Esophagus muscularis mucosa (tissue), 4 donors: ENCODE measurements around the gene TFAP2A. TPM values are rescaled to one million over a fixed set of nuclear protein-coding genes. Genes with fewer than 3 reads are reported as not detected.

Experiments
- DNase-seq: peaks from one replicate; pipeline ENCODE4 v3.0.0-alpha.2; 2017; ENCODE audit errors: extremely low spot score
- H3K27ac ChIP-seq, 4 donors: fragments of 200-600 bp; sonication (generic); replicated peaks in 1 of 4; 1 replicate in 3 of 4; 2 replicates in 1 of 4; pipeline ENCODE4 v1.5.1; 2016 to 2019; ENCODE audit warnings: mild to moderate bottlenecking in 1 of 4
- H3K27me3 ChIP-seq, 4 donors: fragments of 200-600 bp; sonication (generic); one replicate each; pipeline versions ENCODE4 v1.5.1 to v1.6.0; 2016 to 2019
- H3K36me3 ChIP-seq, 4 donors: fragments of 200-600 bp; sonication (generic); one replicate each; pipeline ENCODE4 v1.5.1; 2016 to 2019
- H3K4me1 ChIP-seq, 4 donors: fragments of 200-600 bp; sonication (generic); one replicate each; pipeline ENCODE4 v1.5.1; 2016 to 2019
- H3K4me3 ChIP-seq, 4 donors: fragments of 200-600 bp; sonication (generic); 1 replicate in 2 of 4; 2 replicates in 2 of 4; pipeline ENCODE4 v1.5.1; 2016 to 2019; ENCODE audit warnings: mild to moderate bottlenecking in 4 of 4, moderate library complexity in 1 of 4
- H3K9me3 ChIP-seq, 4 donors: fragments of 200-600 bp; sonication (generic); 1 replicate in 3 of 4; 2 replicates in 1 of 4; pipeline ENCODE4 v1.5.1; 2016 to 2019
- EP300 ChIP-seq: sonication (generic); formaldehyde crosslinking; IDR thresholded peaks from one replicate; pipeline ENCODE4 v1.6.1; 2017; ENCODE audit warnings: antibody characterized with exemption
- POLR2A ChIP-seq: fragments of 450-650 bp; IDR thresholded peaks from one replicate; pipeline ENCODE4 v1.6.1; 2017; ENCODE audit warnings: antibody characterized with exemption, moderate library complexity, mild to moderate bottlenecking, low read depth
- POLR2AphosphoS5 ChIP-seq, 2 donors: sonication (generic); formaldehyde crosslinking; IDR thresholded peaks; one replicate each; pipeline ENCODE4 v1.6.1; 2017; ENCODE audit warnings: antibody characterized with exemption in 2 of 2
- WGBS: methylation state at CpG from one replicate; pipeline ENCODE4 v1.1.5; 2018; 5-methylcytosine and 5-hydroxymethylcytosine counted together
- intact Hi-C: fragments of 100-400 bp; cut with DNase I; formaldehyde crosslinking; loops from one replicate; pipeline ENCODE4 v1.15.1; 2023
- total RNA-seq, 4 donors: library from RNA; depleted of rRNA; stranded (reverse); fragments of >200 nt; gene quantifications; one replicate each; pipeline versions ENCODE4 v1.1.0 to v1.2.1, GENCODE V29; 2016
- TF ChIP-seq, protein P1 (sequence below), 3 experiments: fragments of 200-600 bp in 2 of 3; fragments of 450-650 bp in 1 of 3; sonication (generic) in 2 of 3; IDR thresholded peaks; one replicate each; pipeline ENCODE4 v1.5.1; 2017 to 2019; ENCODE audit warnings: antibody characterized with exemption in 3 of 3, mild to moderate bottlenecking in 2 of 3, moderate library complexity in 1 of 3

The TFAP2A gene
- total RNA-seq, 4 donors from 2014 or later, result 0.69 to 3.0 (median 1.3) TPM

DNA sequence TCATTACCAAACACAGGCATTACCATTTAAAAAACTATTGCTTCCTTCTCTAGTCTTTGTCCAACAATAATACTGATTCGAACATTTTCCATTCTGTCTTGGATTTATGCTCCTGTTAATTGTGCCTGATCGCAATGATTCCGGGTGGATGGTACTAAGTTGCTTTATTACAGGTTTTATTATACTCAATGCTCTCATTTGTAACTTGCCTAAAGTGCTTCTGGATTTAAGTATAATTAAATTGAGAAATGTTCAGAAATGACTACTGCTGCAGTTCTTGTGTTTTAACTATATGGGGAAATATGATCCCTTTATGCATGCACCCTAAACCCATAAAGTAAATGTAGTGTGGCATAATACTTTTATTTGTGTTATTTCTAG lies 7.2 kb downstream of the TFAP2A start:
- DNase-seq, result no peak
- Histone ChIP-seq H3K27me3 (peaks cover 7 to 62% (median 42%) of the 10 kb centered on the region in 4 donors), H3K36me3 (no peaks in the 10 kb centered on the region), H3K9me3 (peaks cover 0 to 4% (median 0%) of the 10 kb centered on the region in 4 donors), H3K27ac (no peak overlapping the region), H3K4me1 (peaks cover 18 to 46% (median 39%) of the 10 kb centered on the region in 4 donors), H3K4me3 (no peak overlapping the region)
- intact Hi-C loops, result loop anchor here (10.0 kb wide), 1 partner anchor 1127 kb away; the partner anchor contains the start of gene TMEM170B
- WGBS, result 15% methylated on average over 3 of the region's 3 CpGs
- TF ChIP-seq POLR2A (no peak), EP300 (no peak), POLR2AphosphoS5 (IDR thresholded peaks at IDR 0.05) (no peak)
- TF ChIP-seq, protein P1, sequence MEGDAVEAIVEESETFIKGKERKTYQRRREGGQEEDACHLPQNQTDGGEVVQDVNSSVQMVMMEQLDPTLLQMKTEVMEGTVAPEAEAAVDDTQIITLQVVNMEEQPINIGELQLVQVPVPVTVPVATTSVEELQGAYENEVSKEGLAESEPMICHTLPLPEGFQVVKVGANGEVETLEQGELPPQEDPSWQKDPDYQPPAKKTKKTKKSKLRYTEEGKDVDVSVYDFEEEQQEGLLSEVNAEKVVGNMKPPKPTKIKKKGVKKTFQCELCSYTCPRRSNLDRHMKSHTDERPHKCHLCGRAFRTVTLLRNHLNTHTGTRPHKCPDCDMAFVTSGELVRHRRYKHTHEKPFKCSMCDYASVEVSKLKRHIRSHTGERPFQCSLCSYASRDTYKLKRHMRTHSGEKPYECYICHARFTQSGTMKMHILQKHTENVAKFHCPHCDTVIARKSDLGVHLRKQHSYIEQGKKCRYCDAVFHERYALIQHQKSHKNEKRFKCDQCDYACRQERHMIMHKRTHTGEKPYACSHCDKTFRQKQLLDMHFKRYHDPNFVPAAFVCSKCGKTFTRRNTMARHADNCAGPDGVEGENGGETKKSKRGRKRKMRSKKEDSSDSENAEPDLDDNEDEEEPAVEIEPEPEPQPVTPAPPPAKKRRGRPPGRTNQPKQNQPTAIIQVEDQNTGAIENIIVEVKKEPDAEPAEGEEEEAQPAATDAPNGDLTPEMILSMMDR (IDR thresholded peaks at IDR 0.05), result no peak

- DNase-seq, result no peak
- Histone ChIP-seq H3K4me1 (peaks cover 16 to 41% (median 38%) of the 10 kb centered on the region in 4 donors), H3K9me3 (peaks cover 0 to 4% (median 0%) of the 10 kb centered on the region in 4 donors), H3K4me3 (no peak overlapping the region), H3K27me3 (peaks cover 7 to 59% (median 41%) of the 10 kb centered on the region in 4 donors), H3K27ac (no peak overlapping the region), H3K36me3 (no peaks in the 10 kb centered on the region)
- TF ChIP-seq POLR2AphosphoS5 (IDR thresholded peaks at IDR 0.05) (no peak), EP300 (no peak), POLR2A (no peak)
- TF ChIP-seq, protein P1 (IDR thresholded peaks at IDR 0.05), result no peak
- WGBS, result 22% methylated on average over 7 of the region's 7 CpGs
- intact Hi-C loops, result loop anchor here (10.0 kb wide), 1 partner anchor 1128 kb away; the partner anchor contains the start of gene TMEM170B
These were observed 7.7 kb downstream of the TFAP2A start for GRCh38 chr6:10407018-10407673.

GRCh38 chr6:10406556-10406955 lies 8.3 kb downstream of the TFAP2A start:
- no peak for DNase-seq
- H3K27me3 ChIP-seq, result peaks cover 7 to 59% (median 40%) of the 10 kb centered on the region in 4 donors
- no peak overlapping the region for H3K27ac ChIP-seq
- H3K9me3 ChIP-seq, result peaks cover 0 to 4% (median 0%) of the 10 kb centered on the region in 4 donors
- H3K4me1 ChIP-seq, result peaks cover 13 to 35% (median 33%) of the 10 kb centered on the region in 4 donors
- H3K4me3 ChIP-seq, result no peak overlapping the region
- intact Hi-C loops, result loop anchor here (10.0 kb wide), 1 partner anchor 1128 kb away; the partner anchor contains the start of gene TMEM170B
- no peak for TF ChIP-seq POLR2A
- TF ChIP-seq, protein P1 (IDR thresholded peaks at IDR 0.05), result no peak
- TF ChIP-seq EP300, result no peak
- no peak for TF ChIP-seq POLR2AphosphoS5 (IDR thresholded peaks at IDR 0.05)
- whole genome bisulfite sequencing, result 48% methylated on average over 1 of the region's 1 CpG
- no peaks in the 10 kb centered on the region for H3K36me3 ChIP-seq

GRCh38 chr6:10405513-10405900 lies 9.4 kb downstream of the TFAP2A start:
- H3K27me3 ChIP-seq, result peaks cover 7 to 51% (median 30%) of the 10 kb centered on the region in 4 donors
- H3K4me3 ChIP-seq, result no peak overlapping the region
- DNase-seq, result no peak
- peaks cover 7 to 25% (median 23%) of the 10 kb centered on the region in 4 donors for H3K4me1 ChIP-seq
- no peaks in the 10 kb centered on the region for H3K36me3 ChIP-seq
- TF ChIP-seq POLR2AphosphoS5 (IDR thresholded peaks at IDR 0.05), result no peak
- TF ChIP-seq POLR2A, result no peak
- TF ChIP-seq, protein P1 (IDR thresholded peaks at IDR 0.05), result no peak
- no peak for TF ChIP-seq EP300
- no peak overlapping the region for H3K27ac ChIP-seq
- intact Hi-C loops, result loop anchor here (10.0 kb wide), 1 partner anchor 1129 kb away; the partner anchor contains the start of gene TMEM170B
- WGBS, result 40% methylated on average over 3 of the region's 3 CpGs
- H3K9me3 ChIP-seq, result peaks cover 0 to 4% (median 0%) of the 10 kb centered on the region in 4 donors
